Eye (tissue), 1 donor: ENCODE data around the gene RNPEP.

ENCODE experiments used
- DNase-seq: peaks from one replicate; pipeline ENCODE4 v3.0.0-alpha.2; 2015

The RNPEP gene

DNA sequence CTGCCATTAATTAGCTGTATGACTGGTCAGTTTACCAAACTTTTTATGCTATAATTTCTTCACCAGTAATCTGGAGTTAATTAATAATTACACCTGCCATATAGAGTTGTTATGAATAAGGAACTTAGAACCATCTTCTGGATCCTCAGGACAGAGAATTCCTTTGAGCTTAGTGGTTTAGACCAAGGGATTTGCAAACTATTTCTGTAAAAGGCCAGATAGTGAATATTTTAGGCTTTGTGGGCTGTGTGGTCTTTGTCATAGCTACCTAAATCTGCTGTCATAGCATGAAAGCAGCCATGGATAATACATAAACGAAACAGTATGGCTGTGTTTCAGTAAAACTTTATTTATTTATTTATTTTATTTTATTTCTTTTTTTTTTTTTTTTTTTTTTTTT lies 18.2 kb upstream of the RNPEP start:
- DNase-seq, result no peak

DNA sequence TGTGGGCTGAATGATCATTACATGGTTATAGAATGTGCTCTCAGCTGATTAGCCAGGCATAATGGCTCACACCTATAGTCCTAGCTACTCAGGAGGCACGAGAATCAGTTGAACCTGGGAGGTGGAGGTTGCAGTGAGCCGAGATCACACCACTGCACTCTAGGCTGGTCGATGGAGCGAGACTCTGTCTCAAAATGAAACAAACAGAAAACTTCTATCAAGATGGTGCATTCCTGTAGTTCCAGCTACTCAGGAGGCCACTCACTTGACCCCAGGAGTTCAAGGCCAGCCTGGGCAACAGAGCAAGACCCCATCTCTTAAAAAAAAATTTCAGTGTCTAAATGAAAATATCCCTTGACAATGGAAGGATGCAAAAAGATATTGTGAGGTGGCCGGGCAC lies 16.3 kb upstream of the RNPEP start:
- no peak for DNase-seq

DNA sequence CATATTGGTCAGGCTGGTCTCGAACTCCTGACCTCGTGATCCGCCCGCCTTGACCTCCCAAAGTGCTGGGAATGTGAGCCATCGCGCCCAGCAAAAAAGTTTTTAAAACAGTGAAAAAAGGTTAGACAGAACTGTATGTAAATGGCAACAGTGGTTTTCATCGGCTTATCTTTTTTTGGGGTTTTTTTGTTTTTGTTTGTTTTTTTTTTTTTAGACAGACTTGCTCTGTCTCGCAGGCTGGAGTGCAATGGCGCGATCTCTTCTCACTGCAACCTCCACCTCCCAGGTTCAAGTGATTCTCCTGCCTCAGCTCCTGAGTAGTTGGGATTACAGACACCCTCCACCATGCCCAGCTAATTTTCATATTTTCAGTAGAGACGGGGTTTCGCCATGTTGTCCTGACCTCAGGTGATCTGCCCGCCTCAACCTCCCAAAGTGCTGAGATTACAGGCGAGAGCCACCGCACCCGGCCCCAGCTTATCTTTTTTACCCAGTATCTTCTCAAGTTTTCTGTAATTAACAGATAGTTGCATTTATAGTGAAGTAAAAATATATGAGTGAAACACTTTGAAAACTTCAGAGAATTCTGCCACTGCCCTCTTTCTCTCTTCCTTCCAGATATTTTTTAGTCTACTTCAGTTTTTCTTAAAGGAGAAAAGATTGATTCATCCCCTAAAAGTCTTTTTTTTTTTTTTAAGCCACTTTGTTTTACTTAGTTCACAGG lies 14.1 kb upstream of the RNPEP start:
- no peak for DNase-seq

DNA sequence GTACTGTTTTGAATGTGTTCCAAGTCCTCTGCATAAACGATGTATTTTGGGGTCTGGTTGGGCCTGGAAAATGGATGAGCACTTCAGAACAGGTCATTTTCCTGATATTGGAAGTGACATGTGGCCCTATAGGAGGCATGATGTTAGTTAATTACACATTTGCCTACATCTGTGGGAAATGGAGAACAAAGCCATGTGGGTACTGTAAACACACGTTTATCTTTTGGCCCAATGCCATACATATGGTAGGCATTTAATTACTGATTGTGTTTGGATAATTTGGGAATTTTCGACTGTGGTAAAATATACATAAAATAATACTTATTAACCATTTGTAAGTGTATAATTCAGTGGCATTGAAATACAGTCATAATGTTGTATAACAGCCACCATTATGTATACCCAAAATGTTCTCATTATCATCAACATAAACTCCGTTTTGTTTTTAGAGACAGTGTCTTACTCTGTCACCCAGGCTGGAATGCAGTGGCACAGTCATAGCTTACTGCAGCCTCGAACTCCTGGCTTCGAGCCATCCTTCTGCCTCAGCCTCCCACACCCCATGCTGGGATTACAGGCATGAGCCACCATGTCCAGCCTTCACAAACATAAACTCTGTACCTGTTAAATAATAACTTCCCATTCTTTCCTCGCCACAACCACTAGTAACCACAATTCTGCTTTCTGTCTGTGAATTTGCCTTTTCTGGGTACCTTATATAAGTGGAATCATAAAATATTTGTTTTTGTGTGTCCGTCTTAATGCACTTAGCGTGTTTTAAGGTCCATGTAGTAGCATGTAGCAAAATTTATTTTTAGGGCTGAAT lies 11.9 kb upstream of the RNPEP start:
- DNase-seq, result no peak

DNA sequence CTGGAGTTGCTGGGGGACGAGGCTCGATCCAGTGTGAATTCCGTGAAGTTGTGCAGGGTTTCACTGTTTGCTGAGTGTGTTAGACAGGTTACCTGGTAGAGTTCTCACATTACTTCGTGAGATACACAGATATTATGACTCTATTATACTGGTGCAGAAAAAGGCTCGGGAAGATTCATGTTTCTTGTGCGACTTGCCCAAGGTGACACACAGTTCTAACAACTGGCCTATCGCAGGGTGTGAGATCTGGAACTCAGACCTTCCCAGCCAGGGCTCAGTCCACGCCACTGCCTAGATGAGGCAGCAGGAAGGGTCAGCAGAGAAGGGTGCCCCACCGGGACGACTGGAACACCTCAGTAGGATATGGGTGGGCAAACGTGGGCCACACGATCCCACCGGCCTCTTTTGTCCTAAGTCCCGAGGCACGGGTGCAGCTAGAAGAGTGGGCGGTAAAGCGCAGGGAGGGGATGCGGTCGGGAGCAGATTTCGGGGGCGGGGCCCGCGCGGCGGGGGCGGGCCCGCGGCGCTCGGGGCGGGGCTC lies 296 bp upstream of the RNPEP start:
- DNase-seq, result peak; percentile 85

DNA sequence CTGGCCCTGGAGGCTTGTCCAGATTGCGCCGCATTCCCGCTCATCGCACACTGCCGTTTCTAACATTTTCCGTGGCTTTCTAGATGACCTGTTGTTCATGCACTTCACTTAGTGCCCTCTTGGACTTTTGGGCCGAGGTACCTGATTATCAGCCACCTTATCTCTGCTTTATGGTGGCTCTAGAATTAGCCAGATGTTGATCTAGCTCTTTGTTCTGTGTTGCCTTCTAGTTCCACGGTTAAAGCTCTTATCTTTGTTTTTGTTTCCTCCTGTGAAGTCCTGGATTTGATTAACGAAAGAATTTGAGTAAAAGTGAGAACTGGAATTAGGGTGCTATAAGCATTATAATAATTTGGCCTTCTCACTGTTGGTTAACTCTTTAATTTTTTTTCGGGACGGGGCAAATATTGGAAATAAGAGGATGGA lies 945 bp downstream of the RNPEP start:
- DNase-seq, result no peak

DNA sequence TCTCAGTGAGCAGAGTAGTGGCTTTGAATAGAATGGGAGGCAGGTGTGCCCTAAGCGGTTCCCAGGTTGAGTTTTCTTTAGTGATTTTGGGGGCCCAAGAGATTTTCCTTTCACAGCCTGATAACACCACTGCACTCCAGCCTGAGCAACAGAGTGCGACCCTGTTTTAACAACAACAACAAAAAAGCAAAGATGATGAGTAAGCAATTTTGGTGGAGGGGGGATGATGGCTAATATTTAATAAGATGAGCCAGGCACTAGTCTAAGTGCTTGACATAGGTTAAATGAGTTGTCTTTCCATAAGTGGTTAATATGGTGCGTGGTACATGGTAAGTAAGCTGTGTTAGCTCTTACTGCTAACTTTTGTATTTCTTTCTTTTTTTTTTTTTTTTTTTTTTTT lies 2.0 kb downstream of the RNPEP start:
- no peak for DNase-seq

DNA sequence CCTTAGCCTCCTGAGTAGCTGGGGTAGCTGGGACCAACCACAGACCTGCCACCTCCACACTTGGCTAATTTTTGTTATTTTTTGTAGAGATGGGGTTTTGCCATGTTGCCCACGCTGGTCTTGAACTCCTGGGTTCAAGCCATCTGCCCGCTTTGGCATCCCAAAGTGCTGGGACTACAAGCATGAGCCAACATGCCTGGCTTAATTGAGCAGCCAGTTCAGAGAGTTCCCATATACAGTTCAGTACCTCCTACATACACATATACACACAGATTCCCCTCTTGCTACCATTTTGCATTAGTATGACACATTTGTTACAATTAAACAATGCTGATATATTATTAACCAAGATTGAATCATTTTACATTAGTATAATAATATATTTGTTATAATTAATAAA lies 2.9 kb downstream of the RNPEP start:
- no peak for DNase-seq

DNA sequence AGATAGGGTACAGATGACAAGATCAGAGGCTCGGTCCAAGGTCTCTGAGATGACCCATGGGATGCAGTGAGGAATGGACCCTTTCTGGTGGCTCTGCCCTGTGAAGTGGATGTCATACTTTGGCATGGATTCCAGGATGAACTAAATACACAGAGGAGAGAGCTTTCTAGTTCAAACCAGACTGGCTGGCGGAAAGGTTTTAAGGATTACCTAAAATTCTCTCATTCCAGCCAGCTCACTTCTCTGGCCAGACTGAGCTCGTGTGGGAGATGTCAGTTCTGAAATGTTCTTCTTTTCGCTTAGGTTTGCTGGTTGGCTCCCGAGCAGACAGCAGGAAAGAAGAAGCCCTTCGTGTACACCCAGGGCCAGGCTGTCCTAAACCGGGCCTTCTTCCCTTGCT lies 6.2 kb downstream of the RNPEP start:
- DNase-seq, result no peak

DNA sequence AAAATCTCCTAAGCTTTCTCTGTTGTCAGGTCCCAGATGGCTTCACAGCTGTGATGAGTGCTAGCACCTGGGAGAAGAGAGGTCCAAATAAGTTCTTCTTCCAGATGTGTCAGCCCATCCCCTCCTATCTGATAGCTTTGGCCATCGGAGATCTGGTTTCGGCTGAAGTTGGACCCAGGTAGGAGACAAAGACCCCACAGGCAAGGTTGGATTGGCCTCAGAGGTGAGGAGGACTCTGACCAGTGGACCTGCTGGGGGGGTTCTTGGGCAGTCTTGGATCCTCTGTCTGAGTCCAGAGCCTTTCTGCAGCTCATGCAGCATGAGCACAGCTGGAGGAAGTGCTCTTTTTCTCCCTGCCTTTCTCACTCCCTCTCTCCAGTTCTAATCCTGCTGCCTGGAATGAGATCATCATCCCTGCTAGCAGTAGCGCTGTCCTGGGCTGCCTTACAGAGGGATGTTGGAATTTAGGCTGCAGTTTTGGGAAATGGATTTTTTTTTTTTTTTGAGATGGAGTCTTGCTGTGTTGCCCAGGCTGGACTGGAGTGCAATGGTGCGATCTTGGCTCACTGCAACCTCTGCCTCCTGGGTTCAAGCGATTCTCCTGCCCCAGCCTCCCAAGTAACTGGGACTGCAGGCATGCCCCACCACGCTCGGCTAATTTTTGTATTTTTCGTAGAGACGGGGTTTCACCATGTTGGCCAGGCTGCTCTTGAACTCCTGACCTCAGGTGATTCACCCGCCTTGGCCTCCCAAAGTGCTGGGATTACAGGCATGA lies 7.1 kb downstream of the RNPEP start:
- DNase-seq, result no peak

DNA sequence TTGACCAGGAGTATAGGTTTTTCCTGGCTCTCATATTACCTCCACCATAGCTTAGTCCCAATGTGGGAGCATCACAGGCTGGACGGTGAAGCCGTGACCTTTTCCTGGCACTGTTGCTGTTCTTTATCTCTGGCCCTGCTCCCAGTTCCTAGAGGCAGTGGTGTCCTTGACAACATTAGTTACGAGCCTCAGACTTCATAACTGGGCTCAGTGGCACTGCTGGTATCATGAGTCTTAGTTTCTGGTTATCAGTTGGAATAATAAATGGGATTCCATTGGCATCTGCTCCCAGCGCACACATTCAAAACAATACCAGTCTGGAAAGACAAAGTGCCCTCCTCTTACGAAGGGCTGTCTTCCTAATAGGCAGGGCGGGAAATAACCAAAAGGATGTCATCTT lies 8.0 kb downstream of the RNPEP start:
- no peak for DNase-seq

DNA sequence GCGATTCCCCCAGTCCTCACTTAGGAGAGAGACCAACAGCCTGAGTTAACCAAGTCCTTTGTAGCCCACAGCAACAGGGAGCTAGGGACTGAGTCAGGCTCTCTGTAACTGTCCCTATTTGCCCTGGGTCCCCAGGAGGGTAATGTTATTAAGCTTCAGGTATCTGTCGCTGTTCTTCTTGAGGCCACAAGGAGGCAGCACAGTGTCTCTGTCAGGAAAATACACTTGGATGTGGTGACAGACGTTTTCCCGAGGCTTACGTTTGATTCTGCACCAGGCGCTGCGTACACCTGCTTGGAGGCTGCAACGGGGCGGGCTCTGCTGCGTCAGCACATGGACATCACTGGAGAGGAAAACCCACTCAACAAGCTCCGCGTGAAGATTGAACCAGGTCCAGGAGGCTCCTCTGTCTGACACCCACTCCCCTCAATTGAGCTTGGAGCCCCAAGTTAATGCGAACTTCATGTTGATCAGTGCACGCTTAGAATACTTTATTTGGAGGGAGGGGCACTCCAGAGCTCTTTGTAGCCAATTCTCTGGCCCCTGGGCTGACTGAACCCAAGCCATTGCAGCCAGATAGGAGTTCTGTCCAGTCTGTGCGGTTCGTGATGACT lies 17.3 kb downstream of the RNPEP start:
- peak; percentile 71 for DNase-seq

DNA sequence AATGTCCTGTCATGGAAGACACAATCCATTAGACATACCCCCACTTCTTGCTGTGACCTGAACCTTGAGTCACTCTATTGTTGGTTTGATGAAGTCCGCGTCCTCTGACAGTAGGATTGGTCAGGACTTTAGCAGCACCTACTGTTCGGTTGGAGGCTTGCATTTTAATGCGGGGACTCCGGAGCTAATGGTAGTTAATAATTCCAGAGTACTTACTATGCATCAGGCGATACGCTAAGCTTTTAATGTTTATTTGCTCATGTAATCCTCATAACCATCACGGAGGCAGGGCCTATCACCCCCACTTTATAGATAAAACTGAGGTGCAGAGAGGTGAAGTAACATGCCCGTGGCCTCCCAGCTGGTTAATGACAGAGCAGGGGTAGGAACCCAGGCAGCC lies 20.1 kb downstream of the RNPEP start:
- DNase-seq, result no peak

DNA sequence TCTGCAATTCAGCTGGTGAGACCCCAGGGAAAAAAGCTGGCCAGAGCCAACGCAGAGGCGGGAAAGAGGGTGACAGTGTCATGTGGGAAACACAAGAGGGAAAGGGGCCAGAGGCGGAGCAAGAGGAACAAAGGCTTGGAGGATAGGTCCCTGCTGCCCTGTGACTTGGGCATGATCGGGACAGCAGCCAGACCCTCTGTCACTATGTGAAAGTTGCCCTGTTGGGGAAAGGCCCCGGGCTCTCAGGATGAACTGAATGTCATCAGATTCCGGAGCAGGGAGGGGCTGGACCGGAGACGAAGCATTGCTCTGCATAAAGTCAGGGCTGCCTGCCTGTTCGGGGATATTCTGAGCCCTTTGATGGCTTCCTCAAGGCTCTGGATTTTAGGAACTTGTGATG lies 22.3 kb downstream of the RNPEP start:
- no peak for DNase-seq

DNA sequence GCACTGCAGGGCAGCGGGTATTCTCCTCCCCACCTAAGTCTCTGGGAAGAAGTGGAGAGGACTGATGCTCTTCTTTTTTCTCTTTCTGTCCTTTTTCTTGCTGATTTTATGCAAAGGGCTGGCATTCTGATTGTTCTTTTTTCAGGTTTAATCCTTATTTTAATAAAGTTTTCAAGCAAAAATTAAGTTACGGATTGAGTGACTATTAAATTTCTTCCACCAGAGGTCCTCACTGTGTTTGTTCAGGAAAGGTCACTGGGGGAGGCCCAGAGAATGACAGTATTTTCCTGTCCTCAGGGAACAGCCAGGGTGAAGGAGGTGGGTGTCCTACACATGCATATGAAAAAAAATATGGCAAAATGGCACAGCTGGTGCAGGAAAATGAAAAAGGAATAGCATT lies 23.5 kb downstream of the RNPEP start:
- peak; percentile 37 for DNase-seq

DNA sequence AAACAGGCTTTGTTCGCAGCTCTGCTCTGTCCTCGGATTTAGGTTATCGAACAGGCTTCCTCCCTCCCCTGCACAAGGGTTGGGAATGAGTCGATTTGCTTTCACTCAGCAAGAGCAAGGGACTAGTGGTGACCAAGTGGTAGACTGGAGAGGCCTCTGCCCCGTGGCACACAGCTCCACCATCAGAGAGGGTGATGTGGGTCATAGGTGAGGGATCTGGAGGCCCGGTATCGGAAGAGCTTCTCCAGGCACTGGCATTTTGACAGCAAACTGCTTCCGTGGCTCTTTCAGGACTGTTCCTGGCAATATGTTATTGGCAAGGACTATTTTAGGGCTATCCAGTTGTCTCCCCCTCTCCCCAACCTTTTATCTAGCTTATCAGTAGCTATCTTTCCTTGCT lies 24.9 kb downstream of the RNPEP start:
- DNase-seq, result no peak

DNA sequence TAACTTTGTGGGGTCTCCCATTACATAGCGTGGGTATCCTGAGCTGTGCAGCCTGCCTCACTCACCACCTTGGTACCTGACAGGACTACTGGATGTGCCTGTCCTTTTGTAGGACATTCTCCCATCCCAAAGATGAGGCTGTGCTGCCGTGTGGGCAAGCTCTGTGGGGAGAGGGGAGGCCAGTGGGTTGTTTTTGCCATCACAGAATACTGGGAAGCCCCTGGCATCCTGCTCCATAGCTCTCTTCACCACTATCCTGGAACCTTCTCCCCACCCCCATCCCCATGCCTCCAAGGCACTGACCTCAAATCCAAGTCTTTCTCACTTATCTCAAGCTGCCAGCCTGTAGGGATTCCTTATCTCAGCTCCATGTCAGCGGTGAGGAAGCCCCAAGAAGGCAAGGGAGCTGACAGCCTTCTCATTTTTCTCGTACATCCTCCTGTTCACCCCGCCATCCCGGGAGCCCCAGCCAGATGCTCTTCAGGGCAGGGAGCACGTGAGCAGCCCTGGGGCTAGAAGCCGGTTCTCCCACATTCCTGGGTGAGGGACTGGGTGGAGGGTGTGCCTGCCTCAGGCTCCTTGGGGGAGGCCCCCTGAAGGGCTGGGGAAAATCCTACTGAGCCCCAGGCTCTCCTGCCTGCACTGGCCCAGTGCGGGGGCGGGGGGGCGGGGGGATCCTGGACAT lies 25.5 kb downstream of the RNPEP start:
- peak; percentile 57 for DNase-seq

DNA sequence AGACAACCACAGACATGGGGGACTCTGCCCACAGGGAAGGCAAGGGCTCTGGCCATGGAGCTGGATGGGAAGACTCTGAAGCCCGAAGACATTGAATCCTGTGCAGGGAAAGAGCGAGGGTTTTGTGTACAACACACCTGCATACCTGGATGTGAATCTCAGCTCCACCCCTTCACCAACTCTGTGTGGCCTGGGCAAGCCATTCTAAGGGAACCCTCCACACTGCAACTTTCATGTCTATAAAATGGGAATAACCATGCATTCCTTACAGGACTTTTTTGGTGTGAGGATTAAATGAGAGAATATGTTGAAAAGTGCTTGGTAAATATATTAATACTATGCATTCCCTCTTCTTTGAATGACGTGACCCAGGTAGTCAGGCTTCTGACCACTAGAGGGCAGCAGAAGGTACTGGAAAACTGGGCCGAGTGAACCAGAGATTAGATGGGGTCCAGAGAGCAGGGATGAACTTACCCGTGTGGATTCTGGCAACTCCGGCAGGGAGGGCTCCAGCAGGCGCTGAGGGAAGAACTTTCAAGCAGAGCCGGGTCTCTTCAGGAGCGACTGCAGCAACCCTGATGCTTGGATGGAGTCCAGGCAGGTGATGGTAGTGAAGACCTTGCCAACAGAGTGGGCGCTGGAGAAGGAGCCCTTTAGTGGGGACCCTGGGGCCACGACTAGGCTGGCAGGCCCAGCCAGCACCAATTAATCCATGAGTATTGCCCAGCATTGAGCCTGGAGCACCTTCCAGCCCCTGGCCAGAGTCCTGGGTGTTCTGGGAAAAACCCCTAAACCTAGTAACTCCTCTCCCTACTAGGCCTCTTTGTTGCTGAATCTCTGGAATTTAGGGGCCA lies 27.1 kb downstream of the RNPEP start:
- DNase-seq, result peak; percentile 95

DNA sequence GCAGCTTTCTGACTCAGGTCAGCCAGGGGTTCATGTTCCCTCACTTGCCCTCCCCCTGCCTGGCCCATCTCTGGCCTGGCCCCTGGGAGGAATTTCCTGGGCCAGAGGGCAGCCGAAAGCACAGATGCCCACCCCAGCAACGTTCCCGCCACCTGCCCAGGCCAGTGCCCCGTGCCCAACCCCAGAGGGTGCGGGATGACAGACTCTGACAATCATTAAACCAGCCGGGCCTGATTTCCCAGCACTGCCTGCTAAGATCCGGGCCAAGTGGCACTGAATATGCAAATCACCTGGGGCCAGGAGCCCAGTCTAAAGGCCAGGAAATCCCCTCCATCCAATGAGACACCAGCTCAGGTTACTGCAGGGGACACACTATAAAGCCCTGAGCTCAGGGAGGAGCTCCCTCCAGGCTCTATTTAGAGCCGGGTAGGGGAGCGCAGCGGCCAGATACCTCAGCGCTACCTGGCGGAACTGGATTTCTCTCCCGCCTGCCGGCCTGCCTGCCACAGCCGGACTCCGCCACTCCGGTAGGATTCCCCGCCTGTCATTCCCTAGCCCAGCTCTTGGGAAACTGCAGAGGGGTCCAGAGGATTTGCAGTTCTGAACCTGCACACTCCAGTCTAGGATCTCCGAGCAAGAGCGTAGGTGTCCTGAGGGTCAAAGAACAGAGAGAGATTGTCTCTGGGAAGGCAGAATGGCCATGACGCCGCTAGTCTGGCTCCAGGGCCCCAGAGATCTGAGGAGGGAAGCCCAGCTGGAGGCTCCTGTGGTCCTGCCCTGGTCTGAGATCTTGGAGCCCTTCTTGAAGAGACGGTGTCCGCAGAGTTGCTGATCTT lies 27.9 kb downstream of the RNPEP start, which contains the start of gene ELF3:
ELF3 (plus strand) TSS at position 408 of the 836 bp plus-strand sequence. CDS start 550 bp downstream, outside the sequence.
- peak; percentile 58 for DNase-seq

DNA sequence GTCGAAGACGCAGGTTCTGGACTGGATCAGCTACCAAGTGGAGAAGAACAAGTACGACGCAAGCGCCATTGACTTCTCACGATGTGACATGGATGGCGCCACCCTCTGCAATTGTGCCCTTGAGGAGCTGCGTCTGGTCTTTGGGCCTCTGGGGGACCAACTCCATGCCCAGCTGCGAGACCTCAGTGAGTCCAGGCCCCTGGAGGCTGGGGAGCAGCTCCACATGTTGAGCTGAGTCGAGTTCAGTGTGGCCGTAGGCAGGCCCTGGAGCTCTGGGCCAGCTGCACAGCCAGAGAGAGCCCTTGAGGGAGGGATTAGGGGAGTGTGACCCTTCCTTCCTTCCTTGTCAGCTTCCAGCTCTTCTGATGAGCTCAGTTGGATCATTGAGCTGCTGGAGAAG lies 29.5 kb downstream of the RNPEP start:
- DNase-seq, result no peak
